AG04450 (cell line): ENCODE measurements around the gene P2RY8. TPM values are rescaled to one million over a fixed set of nuclear protein-coding genes. Genes with fewer than 3 reads are reported as not detected.
"Not testable (repeated sequence)": the region's sequence is repeated elsewhere in the genome, so short reads cannot be mapped to it uniquely, and the experiment has no call there.

Experiments
- CTCF ChIA-PET: fragments of 300-600, 350-600 bp; formaldehyde crosslinking; extraction: SDS; loops from one replicate; lab custom pipeline; 2022; ENCODE audit warnings: antibody characterized with exemption, inconsistent platforms; lab: Charles Lee
- POLR2A ChIA-PET: fragments of 350-600 bp; formaldehyde crosslinking; extraction: SDS; loops from one replicate; lab custom pipeline; 2021; ENCODE audit warnings: antibody characterized with exemption, inconsistent platforms; lab: Yijun Ruan, JAX
- DNase-seq: peaks from one replicate; pipeline ENCODE4 v3.0.0-alpha.2; 2011; ENCODE audit warnings: low read depth, low spot score
- H3K27ac ChIP-seq: one replicate; pipeline ENCODE4 v1.5.1; 2012; ENCODE audit warnings: low read depth, low read length, control low read depth
- H3K27me3 ChIP-seq: one replicate; pipeline ENCODE4 v1.6.0; 2012; ENCODE audit warnings: low read length; ENCODE audit not compliant: control insufficient read depth, insufficient read depth
- H3K4me3 ChIP-seq: 2 replicates; pipeline ENCODE4 v1.5.1; 2011; ENCODE audit warnings: mild to moderate bottlenecking, low read depth, low read length, control low read depth
- H3K9me3 ChIP-seq: 2 replicates; pipeline ENCODE4 v1.5.1; 2012; ENCODE audit warnings: low read length; ENCODE audit not compliant: control insufficient read depth, insufficient read depth
- CTCF ChIP-seq: IDR thresholded peaks from 2 replicates; pipeline ENCODE4 v1.5.1; 2011; ENCODE audit warnings: low read depth, low read length, control low read depth, inconsistent platforms
- polyA plus RNA-seq: library from polyadenylated mRNA; depleted of rRNA; stranded (reverse); fragments of >200 nt; gene quantifications from 2 replicates; pipeline ENCODE4 v1.2.3, GENCODE V29; 2011

The P2RY8 gene
- polyA plus RNA-seq, 1 experiment: not detected

- no peak for TF ChIP-seq CTCF
- no peak for DNase-seq
- H3K27me3 ChIP-seq: no peaks in the 10 kb centered on the region
- H3K4me3 ChIP-seq: no peak overlapping the region
- peaks cover 21% of the 10 kb centered on the region for H3K9me3 ChIP-seq
- ChIA-PET POLR2A (no interaction called here), CTCF (no interaction called here)
- H3K27ac ChIP-seq: no peak overlapping the region
Observed at GRCh38 chrX:1492421-1493012, 44.5 kb downstream of the P2RY8 start.

GRCh38 chrX:1491851-1492349, 45.1 kb downstream of the P2RY8 start:
- Histone ChIP-seq H3K27me3 (no peaks in the 10 kb centered on the region), H3K4me3 (no peak overlapping the region), H3K27ac (no peak overlapping the region), H3K9me3 (peaks cover 23% of the 10 kb centered on the region)
- POLR2A ChIA-PET: no interaction called here
- no peak for TF ChIP-seq CTCF
- CTCF ChIA-PET: no interaction called here
- no peak for DNase-seq

- CTCF ChIA-PET, DNase-seq, H3K27ac ChIP-seq, H3K4me3 ChIP-seq, POLR2A ChIA-PET, H3K27me3 ChIP-seq: not testable (repeated sequence)
- H3K9me3 ChIP-seq: peaks cover 29% of the 10 kb centered on the region
Observed at GRCh38 chrX:1491248-1491647, 45.7 kb downstream of the P2RY8 start.

GRCh38 chrX:1490723-1491122, 46.3 kb downstream of the P2RY8 start:
- H3K4me3 ChIP-seq, H3K27me3 ChIP-seq, CTCF ChIA-PET, H3K27ac ChIP-seq, POLR2A ChIA-PET, DNase-seq: not testable (repeated sequence)
- H3K9me3 ChIP-seq: peaks cover 31% of the 10 kb centered on the region

GRCh38 chrX:1489354-1489753, 47.6 kb downstream of the P2RY8 start:
- H3K4me3 ChIP-seq, CTCF ChIA-PET, POLR2A ChIA-PET, DNase-seq, H3K27ac ChIP-seq, H3K27me3 ChIP-seq: not testable (repeated sequence)
- peaks cover 39% of the 10 kb centered on the region for H3K9me3 ChIP-seq

- no peak for DNase-seq
- no peak for TF ChIP-seq CTCF
- CTCF ChIA-PET: no interaction called here
- no peak overlapping the region for H3K4me3 ChIP-seq
- POLR2A ChIA-PET: no interaction called here
- H3K27me3 ChIP-seq: no peaks in the 10 kb centered on the region
- no peak overlapping the region for H3K27ac ChIP-seq
- peaks cover 39% of the 10 kb centered on the region for H3K9me3 ChIP-seq
Observed at GRCh38 chrX:1488745-1489144, 48.2 kb downstream of the P2RY8 start.
